Measurements from ENCODE around the gene AGBL2.
"Not testable (repeated sequence)": the region's sequence is repeated elsewhere in the genome, so short reads cannot be mapped to it uniquely, and the experiment has no call there.

The AGBL2 gene

DNA sequence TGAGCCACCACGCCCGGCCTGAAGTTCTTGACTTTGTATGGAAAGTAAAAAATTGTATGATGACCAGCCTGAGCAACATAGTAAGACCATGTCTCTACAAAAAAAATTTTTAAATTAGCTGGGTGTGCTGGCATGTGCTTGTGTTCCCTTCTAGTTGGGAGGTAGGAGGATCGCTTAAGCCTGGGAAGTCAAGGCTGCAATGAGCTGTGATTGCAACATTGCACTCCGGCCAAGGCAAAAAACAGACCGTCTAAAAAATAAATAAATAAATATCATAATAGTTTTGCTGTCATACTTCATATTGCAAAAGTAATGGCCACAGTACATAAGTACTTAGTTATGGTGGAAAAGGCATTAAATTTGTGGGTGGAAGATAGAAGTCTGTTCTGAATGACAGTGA lies 3.4 kb downstream of the AGBL2 start:
- Histone ChIP-seq H2AFZ (ENCODE audit: low read length) (no peak overlapping the region), H3K79me2 (ENCODE audit: low read length) (no peaks in the 10 kb centered on the region), H3K27ac (ENCODE audit: low read length) (no peak overlapping the region), H3K27me3 (replicated peaks; ENCODE audit: insufficient read depth, low read length) (no peaks in the 10 kb centered on the region), H3K4me2 (ENCODE audit: low read depth, low read length) (no peak overlapping the region), H3K4me3 (ENCODE audit: low read length) (no peak overlapping the region), H3K9me2 (replicated peaks; ENCODE audit: insufficient read depth, low read length) (no peaks in the 10 kb centered on the region), H3K4me1 (ENCODE audit: low read length) (no peaks in the 10 kb centered on the region), H4K20me1 (ENCODE audit: insufficient read depth, low read length) (no peaks in the 10 kb centered on the region), H3K9ac (ENCODE audit: low read length) (no peak overlapping the region), H3K9me3 (replicated peaks; ENCODE audit: insufficient read depth, low read length) (no peaks in the 10 kb centered on the region), H3K36me3 (replicated peaks; ENCODE audit: insufficient read depth, low read length) (peaks cover 1% of the 10 kb centered on the region), H3F3A (ENCODE audit: insufficient read depth, low read length) (peaks cover 14% of the 10 kb centered on the region)
- TF ChIP-seq, protein P1, sequence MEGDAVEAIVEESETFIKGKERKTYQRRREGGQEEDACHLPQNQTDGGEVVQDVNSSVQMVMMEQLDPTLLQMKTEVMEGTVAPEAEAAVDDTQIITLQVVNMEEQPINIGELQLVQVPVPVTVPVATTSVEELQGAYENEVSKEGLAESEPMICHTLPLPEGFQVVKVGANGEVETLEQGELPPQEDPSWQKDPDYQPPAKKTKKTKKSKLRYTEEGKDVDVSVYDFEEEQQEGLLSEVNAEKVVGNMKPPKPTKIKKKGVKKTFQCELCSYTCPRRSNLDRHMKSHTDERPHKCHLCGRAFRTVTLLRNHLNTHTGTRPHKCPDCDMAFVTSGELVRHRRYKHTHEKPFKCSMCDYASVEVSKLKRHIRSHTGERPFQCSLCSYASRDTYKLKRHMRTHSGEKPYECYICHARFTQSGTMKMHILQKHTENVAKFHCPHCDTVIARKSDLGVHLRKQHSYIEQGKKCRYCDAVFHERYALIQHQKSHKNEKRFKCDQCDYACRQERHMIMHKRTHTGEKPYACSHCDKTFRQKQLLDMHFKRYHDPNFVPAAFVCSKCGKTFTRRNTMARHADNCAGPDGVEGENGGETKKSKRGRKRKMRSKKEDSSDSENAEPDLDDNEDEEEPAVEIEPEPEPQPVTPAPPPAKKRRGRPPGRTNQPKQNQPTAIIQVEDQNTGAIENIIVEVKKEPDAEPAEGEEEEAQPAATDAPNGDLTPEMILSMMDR (IDR thresholded peaks at IDR 0.05; ENCODE audit: low read length) = no peak
- no peak for TF ChIP-seq EZH2 (optimal IDR thresholded peaks at IDR 0.05; ENCODE audit: low read depth, low read length)
- DNase-seq = no peak

DNA sequence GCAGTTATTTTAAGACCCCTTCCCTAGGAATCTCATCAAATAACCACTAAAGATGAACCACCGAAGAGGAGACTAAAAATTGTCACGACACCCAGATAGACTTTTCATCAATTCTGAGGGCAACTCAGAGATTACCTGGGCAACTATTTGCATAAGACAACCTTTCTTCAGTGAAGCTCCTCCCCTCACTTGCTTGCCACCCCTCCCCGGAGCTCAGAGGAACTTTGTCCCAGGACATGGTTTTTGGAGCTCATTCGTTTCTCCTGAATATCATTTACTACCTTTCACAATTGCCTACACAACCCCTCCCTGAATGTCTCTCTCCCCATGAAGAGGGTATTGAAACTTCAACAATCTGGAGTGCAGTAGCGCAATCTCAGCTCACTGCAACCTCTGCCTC lies 3.9 kb downstream of the AGBL2 start:
- Histone ChIP-seq H3K4me2 (ENCODE audit: low read depth, low read length) (no peak overlapping the region), H3K27ac (ENCODE audit: low read length) (no peak overlapping the region), H2AFZ (ENCODE audit: low read length) (no peak overlapping the region), H3F3A (ENCODE audit: insufficient read depth, low read length) (peaks cover 8% of the 10 kb centered on the region; the same call in 1 of the 2 replicates), H4K20me1 (ENCODE audit: insufficient read depth, low read length) (no peaks in the 10 kb centered on the region), H3K79me2 (ENCODE audit: low read length) (no peaks in the 10 kb centered on the region), H3K4me3 (ENCODE audit: low read length) (no peak overlapping the region), H3K9me2 (replicated peaks; ENCODE audit: insufficient read depth, low read length) (no peaks in the 10 kb centered on the region), H3K9ac (ENCODE audit: low read length) (no peak overlapping the region), H3K9me3 (replicated peaks; ENCODE audit: insufficient read depth, low read length) (no peaks in the 10 kb centered on the region), H3K4me1 (ENCODE audit: low read length) (no peaks in the 10 kb centered on the region), H3K36me3 (replicated peaks; ENCODE audit: insufficient read depth, low read length) (no peaks in the 10 kb centered on the region; the same call in 1 of the 2 replicates), H3K27me3 (replicated peaks; ENCODE audit: insufficient read depth, low read length) (no peaks in the 10 kb centered on the region)
- no peak for DNase-seq
- TF ChIP-seq EZH2 (optimal IDR thresholded peaks at IDR 0.05; ENCODE audit: low read depth, low read length) = no peak
- TF ChIP-seq, protein P1 (IDR thresholded peaks at IDR 0.05; ENCODE audit: low read length) = no peak
- no peak for TF ChIP-seq EZH2phosphoT487 (IDR thresholded peaks at IDR 0.05; ENCODE audit: low read length)

DNA sequence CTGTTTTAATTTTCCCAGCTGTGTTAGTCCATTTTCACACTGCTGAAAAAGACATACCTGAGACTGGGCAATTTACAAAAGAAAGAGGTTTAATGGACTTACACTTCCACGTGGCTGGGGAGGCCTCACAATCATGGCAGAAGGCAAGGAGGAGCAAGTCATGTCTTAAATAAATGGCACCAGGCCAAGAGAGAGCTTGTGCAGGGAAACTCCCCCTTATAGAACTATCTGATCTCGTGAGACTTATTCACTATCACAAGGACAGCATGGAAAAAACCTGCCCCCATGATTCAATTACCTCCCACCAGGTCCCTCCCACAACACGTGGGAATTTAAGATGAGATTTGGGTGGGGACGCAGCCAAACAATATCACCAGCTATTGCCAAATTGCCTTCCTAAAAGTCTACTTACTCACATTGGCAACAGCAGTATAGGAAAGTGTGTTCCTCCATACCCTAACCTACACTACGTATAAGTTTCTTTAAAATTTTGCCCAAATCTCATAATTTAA lies 7.8 kb downstream of the AGBL2 start:
- not testable (repeated sequence) for H3K4me3 ChIP-seq (ENCODE audit: low read length); H3K27ac ChIP-seq (ENCODE audit: low read length); H2AFZ ChIP-seq (ENCODE audit: low read length); H4K20me1 ChIP-seq (ENCODE audit: insufficient read depth, low read length); H3K9me2 ChIP-seq (replicated peaks; ENCODE audit: insufficient read depth, low read length); H3F3A ChIP-seq (ENCODE audit: insufficient read depth, low read length); DNase-seq; H3K9ac ChIP-seq (ENCODE audit: low read length); H3K79me2 ChIP-seq (ENCODE audit: low read length); H3K9me3 ChIP-seq (replicated peaks; ENCODE audit: insufficient read depth, low read length); H3K4me1 ChIP-seq (ENCODE audit: low read length); H3K4me2 ChIP-seq (ENCODE audit: low read depth, low read length); H3K36me3 ChIP-seq (replicated peaks; ENCODE audit: insufficient read depth, low read length); H3K27me3 ChIP-seq (replicated peaks; ENCODE audit: insufficient read depth, low read length)

GRCh38 chr11:47705721-47706120 lies 9.4 kb downstream of the AGBL2 start:
- Histone ChIP-seq H3K79me2 (ENCODE audit: low read length) (no peaks in the 10 kb centered on the region), H3K4me3 (ENCODE audit: low read length) (no peak overlapping the region), H3K27ac (ENCODE audit: low read length) (no peak overlapping the region), H3K9me2 (replicated peaks; ENCODE audit: insufficient read depth, low read length) (no peaks in the 10 kb centered on the region), H3K4me2 (ENCODE audit: low read depth, low read length) (no peak overlapping the region), H3K36me3 (replicated peaks; ENCODE audit: insufficient read depth, low read length) (no peaks in the 10 kb centered on the region), H3K4me1 (ENCODE audit: low read length) (no peaks in the 10 kb centered on the region), H3K9me3 (replicated peaks; ENCODE audit: insufficient read depth, low read length) (no peaks in the 10 kb centered on the region), H3K27me3 (replicated peaks; ENCODE audit: insufficient read depth, low read length) (no peaks in the 10 kb centered on the region), H2AFZ (ENCODE audit: low read length) (no peak overlapping the region), H3K9ac (ENCODE audit: low read length) (no peak overlapping the region), H3F3A (ENCODE audit: insufficient read depth, low read length) (no peaks in the 10 kb centered on the region), H4K20me1 (ENCODE audit: insufficient read depth, low read length) (no peaks in the 10 kb centered on the region)
- TF ChIP-seq, protein P1 (IDR thresholded peaks at IDR 0.05; ENCODE audit: low read length) = no peak
- no peak for TF ChIP-seq EZH2phosphoT487 (IDR thresholded peaks at IDR 0.05; ENCODE audit: low read length)
- DNase-seq = no peak
